Measurements from ENCODE around the gene PLAC1. TPM values are rescaled to one million over a fixed set of nuclear protein-coding genes. Genes with fewer than 3 reads are reported as not detected.

PLAC1 gene
- total RNA-seq, 2 experiments from 2014 or later: not detected

DNA sequence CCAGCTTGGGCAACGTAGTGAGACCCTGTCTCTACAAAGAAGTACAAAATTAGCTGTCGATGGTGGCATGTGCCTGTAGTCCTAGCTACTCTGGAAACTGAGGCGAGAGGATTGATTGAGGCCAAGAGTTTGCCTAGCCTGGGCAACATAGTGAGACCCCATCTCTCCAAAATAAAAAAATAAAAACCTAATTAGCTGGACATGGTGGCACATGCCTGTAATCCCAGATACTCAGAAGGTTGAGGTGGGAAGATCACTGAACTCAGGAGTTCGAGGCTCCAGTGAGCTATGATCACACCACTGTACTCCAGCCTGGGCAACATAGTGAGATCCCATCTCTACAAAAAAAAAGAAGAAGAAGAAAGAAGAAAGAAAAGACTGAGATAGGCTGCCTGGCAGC lies 17.4 kb downstream of the PLAC1 start:
- CTCF ChIA-PET: no interaction called here
- Mint-ChIP-seq H3K27ac (no peak overlapping the region), H3K9me3 (ENCODE audit: insufficient read depth) (no peaks in the 10 kb centered on the region), H3K27me3 (ENCODE audit: low read depth) (peaks cover 8% of the 10 kb centered on the region), H3K4me3 (no peak overlapping the region), H3K4me1 (ENCODE audit: low read depth) (no peaks in the 10 kb centered on the region), H3K36me3 (ENCODE audit: low read depth) (no peaks in the 10 kb centered on the region)
- ATAC-seq (no peak), DNase-seq (no peak)
- POLR2A ChIA-PET: no interaction called here

DNA sequence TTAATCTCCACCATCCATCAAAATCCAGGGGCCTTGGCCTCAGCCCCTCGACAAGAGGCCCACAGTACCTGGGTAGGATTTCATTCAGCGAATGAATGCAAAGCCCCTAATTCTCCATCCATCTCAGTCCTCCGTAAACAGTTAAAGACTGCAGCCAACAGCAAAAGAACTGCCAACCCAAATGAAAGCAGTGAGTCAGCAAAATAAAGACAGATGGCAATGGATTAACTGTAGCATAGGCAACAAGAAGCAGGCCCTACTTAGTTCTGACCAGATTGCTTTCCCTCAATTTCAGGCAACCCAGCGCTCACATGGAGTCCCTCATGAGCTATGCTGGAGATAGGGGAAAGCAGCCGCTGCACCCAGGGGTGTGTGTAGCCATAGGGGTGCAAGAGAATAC lies 21.4 kb downstream of the PLAC1 start:
- no peak for ATAC-seq
- ChIA-PET POLR2A (no interaction called here), CTCF (no interaction called here)

DNA sequence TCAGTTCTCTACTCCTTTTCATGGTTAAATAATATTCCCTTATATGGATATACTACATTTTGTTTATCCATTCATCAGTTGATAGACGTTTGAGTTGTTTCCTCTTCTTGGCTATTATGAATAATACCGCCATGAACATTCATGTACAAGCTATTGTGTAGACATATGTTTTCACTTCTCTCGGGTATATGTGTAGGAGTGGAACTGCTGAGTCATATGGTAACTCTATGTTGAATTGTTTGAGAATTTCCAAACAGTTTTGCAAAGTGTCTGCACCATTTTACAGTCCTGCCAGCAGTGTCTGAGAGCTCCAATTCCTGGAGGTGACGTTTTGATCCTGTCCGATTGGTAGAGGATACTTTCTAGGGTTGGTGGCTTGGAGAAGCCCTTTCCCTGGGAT lies 23.6 kb downstream of the PLAC1 start:
- Mint-ChIP-seq H3K4me3 (no peak overlapping the region), H3K36me3 (ENCODE audit: low read depth) (no peaks in the 10 kb centered on the region), H3K27me3 (ENCODE audit: low read depth) (peaks cover 3% of the 10 kb centered on the region), H3K27ac (no peak overlapping the region), H3K9me3 (ENCODE audit: insufficient read depth) (no peaks in the 10 kb centered on the region), H3K4me1 (ENCODE audit: low read depth) (no peaks in the 10 kb centered on the region)
- no peak for DNase-seq
- no peak for ATAC-seq
- ChIA-PET POLR2A (interaction anchor here (0.7 kb wide), 1 partner anchor 83 kb away, joined by 3 read pairs; no protein-coding TSS in a partner anchor), CTCF (no interaction called here)

More for the DNA sequence above, 21.4 kb downstream of the PLAC1 start:
- no peak overlapping the region for H3K27ac Mint-ChIP-seq
- no peaks in the 10 kb centered on the region for H3K4me1 Mint-ChIP-seq (ENCODE audit: low read depth)
- no peaks in the 10 kb centered on the region for H3K9me3 Mint-ChIP-seq (ENCODE audit: insufficient read depth)
- H3K36me3 Mint-ChIP-seq (ENCODE audit: low read depth): no peaks in the 10 kb centered on the region
- no peak overlapping the region for H3K4me3 Mint-ChIP-seq
- peaks cover 3% of the 10 kb centered on the region for H3K27me3 Mint-ChIP-seq (ENCODE audit: low read depth)
- DNase-seq: no peak

DNA sequence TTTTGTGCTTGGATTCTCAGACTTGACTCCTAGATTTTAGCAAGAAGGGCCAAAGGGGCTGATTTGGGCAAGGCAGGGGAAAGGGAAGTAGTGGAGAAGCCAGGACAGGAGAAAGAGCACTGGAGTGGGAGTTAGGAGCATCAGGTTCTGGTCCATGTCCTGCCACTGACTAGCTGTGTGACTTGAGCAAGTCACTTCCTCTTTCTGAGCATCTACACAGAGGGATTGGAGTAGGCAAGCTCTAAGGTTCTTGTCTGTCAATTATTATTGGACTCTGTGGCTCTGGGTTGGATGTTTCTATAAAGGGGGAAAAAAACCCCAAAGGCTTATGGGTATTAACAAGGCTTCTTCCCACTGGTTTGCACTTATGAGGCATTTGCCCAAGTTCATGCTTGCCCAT lies 24.4 kb downstream of the PLAC1 start:
- H3K4me3 Mint-ChIP-seq: no peak overlapping the region
- CTCF ChIA-PET: no interaction called here
- POLR2A ChIA-PET: interaction anchor here (0.7 kb wide), 1 partner anchor 84 kb away, joined by 3 read pairs; no protein-coding TSS in a partner anchor
- H3K27ac Mint-ChIP-seq: no peak overlapping the region
- no peaks in the 10 kb centered on the region for H3K9me3 Mint-ChIP-seq (ENCODE audit: insufficient read depth)
- peaks cover 1% of the 10 kb centered on the region for H3K27me3 Mint-ChIP-seq (ENCODE audit: low read depth)
- H3K36me3 Mint-ChIP-seq (ENCODE audit: low read depth): no peaks in the 10 kb centered on the region
- DNase-seq (no peak), ATAC-seq (no peak)
- H3K4me1 Mint-ChIP-seq (ENCODE audit: low read depth): no peaks in the 10 kb centered on the region

DNA sequence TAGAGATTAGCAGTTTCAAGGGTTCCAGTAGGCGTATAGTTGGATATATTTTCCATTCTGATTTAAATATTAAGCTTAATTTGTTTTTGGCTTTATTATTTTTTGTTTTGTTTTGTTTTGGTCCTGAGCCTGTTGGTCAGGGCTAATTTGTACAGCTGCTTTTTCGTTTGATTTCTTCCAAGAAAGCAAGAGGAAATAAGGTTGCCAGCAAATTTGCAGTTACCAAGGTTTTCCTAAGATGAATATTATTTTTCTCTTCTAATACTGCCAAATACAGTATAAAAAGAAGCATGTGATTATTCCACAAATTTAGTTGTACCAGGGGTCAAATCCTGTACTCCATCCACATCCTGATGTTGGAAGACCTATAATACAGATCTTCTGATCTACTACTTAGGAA lies 24.9 kb downstream of the PLAC1 start:
- ATAC-seq: no peak
- CTCF ChIA-PET: no interaction called here
- Mint-ChIP-seq H3K9me3 (ENCODE audit: insufficient read depth) (no peaks in the 10 kb centered on the region), H3K4me1 (ENCODE audit: low read depth) (no peaks in the 10 kb centered on the region), H3K36me3 (ENCODE audit: low read depth) (no peaks in the 10 kb centered on the region), H3K27ac (no peak overlapping the region), H3K27me3 (ENCODE audit: low read depth) (no peaks in the 10 kb centered on the region), H3K4me3 (no peak overlapping the region)
- POLR2A ChIA-PET: no interaction called here
- DNase-seq: no peak

DNA sequence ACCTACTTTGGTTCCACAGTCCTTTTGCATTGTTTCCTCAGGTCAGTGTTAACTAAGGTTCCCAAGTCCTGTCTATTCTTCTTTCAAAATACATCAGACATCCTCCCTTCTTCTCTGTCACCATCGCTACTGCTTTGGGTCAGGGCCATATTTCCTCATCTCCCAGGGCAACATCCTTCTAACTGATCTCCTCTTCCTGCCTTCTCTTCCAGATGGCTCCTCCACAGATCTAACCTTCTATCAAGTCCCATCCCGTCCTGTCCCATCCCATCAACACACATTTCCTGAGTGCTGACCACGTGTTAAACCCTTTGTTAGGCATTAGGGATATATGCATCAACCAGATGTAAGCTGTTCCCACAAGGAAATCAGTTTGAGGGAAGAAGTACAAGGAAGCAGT lies 25.9 kb downstream of the PLAC1 start:
- no peak for DNase-seq
- Mint-ChIP-seq H3K9me3 (ENCODE audit: insufficient read depth) (no peaks in the 10 kb centered on the region), H3K27me3 (ENCODE audit: low read depth) (peaks cover 2% of the 10 kb centered on the region), H3K4me3 (no peak overlapping the region), H3K4me1 (ENCODE audit: low read depth) (no peaks in the 10 kb centered on the region), H3K27ac (no peak overlapping the region), H3K36me3 (ENCODE audit: low read depth) (no peaks in the 10 kb centered on the region)
- ATAC-seq: no peak
- POLR2A ChIA-PET: no interaction called here
- CTCF ChIA-PET: no interaction called here

DNA sequence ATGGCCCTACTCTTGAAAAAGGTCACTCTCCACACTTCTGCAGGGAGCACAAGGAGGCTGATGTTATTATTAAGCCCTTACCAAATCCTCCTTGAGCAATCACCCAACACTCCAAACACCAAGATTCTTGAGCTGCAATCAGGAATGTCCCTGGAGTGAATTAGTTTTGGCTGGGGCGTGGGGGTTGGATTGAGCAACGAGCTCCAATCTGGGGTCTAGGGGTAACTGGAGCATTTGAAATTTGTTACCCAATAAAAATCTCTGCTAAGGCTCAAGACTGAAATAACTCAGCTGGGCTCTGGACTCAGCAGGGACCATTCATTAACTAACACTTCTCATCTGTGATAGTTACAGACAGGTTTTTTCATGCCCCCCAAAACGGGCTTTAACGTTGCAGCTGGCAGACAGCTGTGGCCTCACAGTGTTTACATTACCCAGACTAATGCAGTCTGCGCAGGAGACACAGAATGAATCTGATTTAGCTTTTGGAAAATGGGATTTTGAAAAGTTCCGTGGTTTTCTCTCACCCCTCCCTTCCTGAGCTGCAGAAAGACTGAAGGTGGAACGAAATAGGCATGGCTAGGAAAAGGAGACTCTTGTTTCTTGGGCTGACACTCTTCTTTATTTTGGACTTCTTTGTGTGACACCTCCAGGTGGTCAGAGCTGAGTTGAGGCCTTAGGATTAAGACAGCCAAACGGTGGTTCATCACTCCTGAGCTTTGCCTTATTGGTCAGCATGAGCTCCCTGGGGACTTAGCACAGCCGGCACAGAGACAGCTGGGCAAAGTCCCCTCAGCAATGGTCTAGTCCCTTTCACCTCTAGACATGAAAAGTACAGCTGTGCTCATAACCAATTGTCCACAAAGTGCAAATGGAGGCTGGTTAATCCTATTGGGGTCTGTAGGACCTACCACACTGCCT lies 26.6 kb downstream of the PLAC1 start:
- H3K27me3 Mint-ChIP-seq (ENCODE audit: low read depth): peaks cover 2% of the 10 kb centered on the region
- no peaks in the 10 kb centered on the region for H3K4me1 Mint-ChIP-seq (ENCODE audit: low read depth)
- POLR2A ChIA-PET: no interaction called here
- DNase-seq (no peak), ATAC-seq (no peak)
- CTCF ChIA-PET: no interaction called here
- H3K27ac Mint-ChIP-seq: no peak overlapping the region
- no peaks in the 10 kb centered on the region for H3K36me3 Mint-ChIP-seq (ENCODE audit: low read depth)
- no peak overlapping the region for H3K4me3 Mint-ChIP-seq
- H3K9me3 Mint-ChIP-seq (ENCODE audit: insufficient read depth): no peaks in the 10 kb centered on the region

DNA sequence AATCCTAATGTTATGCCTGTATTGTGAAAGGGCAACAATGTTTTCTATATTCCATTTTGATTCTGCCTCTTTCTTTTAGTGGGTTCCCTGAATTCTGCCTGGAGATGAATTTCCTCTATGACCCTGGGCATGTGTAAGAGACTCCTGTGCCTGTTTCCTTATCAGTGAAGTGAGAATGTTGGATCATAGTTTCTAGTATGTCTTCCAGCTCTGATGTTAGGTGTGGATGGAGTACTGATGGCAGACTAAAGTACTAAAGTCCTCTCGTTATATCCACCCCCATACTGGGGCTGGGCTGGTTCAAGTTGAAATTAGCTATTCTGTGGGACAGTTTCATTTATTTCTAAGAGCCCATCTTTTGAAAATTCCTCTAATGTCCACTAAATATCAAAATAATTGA lies 29.6 kb downstream of the PLAC1 start:
- POLR2A ChIA-PET: no interaction called here
- CTCF ChIA-PET: no interaction called here
- H3K27ac Mint-ChIP-seq: no peak overlapping the region

DNA sequence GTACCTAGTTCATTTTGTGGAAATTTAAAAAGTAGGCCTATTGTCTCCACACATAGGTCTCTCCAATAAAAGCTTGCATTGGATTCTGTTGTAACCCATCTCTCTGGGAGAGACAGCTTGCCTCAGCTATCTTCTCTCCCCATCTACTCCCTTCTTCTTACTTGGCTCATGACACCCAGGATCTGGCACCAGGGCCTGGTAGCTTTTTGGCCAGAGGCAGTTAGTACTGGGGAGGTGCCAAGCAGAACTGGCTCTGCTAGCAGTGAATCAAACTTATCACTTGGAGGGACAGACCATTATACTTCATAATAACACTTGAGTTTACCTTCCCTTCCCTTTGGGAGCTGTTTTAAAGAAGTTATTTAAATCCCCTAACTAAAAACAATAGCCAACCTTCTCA lies 31.8 kb downstream of the PLAC1 start:
- ATAC-seq (no peak), DNase-seq (no peak)
- peaks cover 12% of the 10 kb centered on the region for H3K4me1 Mint-ChIP-seq (ENCODE audit: low read depth)
- no peak overlapping the region for H3K4me3 Mint-ChIP-seq
- H3K27ac Mint-ChIP-seq: no peak overlapping the region
- ChIA-PET POLR2A (no interaction called here), CTCF (no interaction called here)
- peaks cover 2% of the 10 kb centered on the region for H3K27me3 Mint-ChIP-seq (ENCODE audit: low read depth)
- no peaks in the 10 kb centered on the region for H3K36me3 Mint-ChIP-seq (ENCODE audit: low read depth)
- no peaks in the 10 kb centered on the region for H3K9me3 Mint-ChIP-seq (ENCODE audit: insufficient read depth)

More for the DNA sequence above, 29.6 kb downstream of the PLAC1 start:
- no peaks in the 10 kb centered on the region for H3K36me3 Mint-ChIP-seq (ENCODE audit: low read depth)
- no peak for ATAC-seq
- H3K9me3 Mint-ChIP-seq (ENCODE audit: insufficient read depth): no peaks in the 10 kb centered on the region
- peaks cover 2% of the 10 kb centered on the region for H3K27me3 Mint-ChIP-seq (ENCODE audit: low read depth)
- DNase-seq: no peak
- H3K4me1 Mint-ChIP-seq (ENCODE audit: low read depth): no peaks in the 10 kb centered on the region
- H3K4me3 Mint-ChIP-seq: no peak overlapping the region

DNA sequence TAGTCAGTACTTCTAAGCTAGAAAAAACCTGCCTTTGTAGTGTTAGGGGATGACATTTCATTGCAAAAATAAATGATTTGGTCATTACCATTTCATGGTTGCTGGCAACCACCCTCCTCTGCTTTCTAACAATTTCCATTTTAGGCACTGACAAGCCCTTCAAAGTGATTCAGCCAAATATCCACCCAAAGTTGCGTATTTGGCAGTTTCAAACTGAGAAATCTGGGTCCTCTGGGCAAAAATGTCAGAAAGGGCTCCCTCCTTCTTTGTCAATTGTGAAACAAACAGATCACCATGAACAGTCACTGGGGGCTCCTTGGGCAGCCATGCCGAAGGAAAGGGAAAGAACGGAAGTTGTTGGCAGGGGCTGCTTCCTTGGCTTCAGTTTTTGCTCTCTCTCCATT lies 33.0 kb downstream of the PLAC1 start:
- H3K36me3 Mint-ChIP-seq (ENCODE audit: low read depth): no peaks in the 10 kb centered on the region
- H3K27ac Mint-ChIP-seq: no peak overlapping the region
- H3K4me3 Mint-ChIP-seq: no peak overlapping the region
- ChIA-PET CTCF (no interaction called here), POLR2A (no interaction called here)
- H3K9me3 Mint-ChIP-seq (ENCODE audit: insufficient read depth): no peaks in the 10 kb centered on the region
- H3K27me3 Mint-ChIP-seq (ENCODE audit: low read depth): peaks cover 2% of the 10 kb centered on the region
- no peak for ATAC-seq
- H3K4me1 Mint-ChIP-seq (ENCODE audit: low read depth): peaks cover 12% of the 10 kb centered on the region
- DNase-seq: no peak

DNA sequence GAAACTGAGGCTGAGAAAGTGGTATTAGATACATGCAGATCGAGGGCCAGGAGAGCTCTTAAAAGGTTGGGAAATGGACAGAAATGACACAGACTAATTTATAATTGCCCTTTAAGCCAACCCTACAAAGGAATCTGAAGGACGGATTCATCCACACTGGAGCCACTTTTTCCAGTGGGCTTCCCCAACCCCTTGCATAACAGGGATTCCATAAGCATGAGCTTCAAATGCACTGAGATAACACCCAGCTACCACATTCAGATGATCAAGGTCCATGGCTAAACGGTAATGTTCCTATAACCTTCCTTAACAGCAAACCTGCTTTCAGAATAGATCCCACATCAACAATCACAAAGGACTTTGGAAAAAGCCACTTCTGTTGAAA lies 34.2 kb downstream of the PLAC1 start:
- ChIA-PET CTCF (no interaction called here), POLR2A (no interaction called here)
- Mint-ChIP-seq H3K4me3 (no peak overlapping the region), H3K27ac (no peak overlapping the region), H3K4me1 (ENCODE audit: low read depth) (peaks cover 12% of the 10 kb centered on the region), H3K36me3 (ENCODE audit: low read depth) (no peaks in the 10 kb centered on the region), H3K27me3 (ENCODE audit: low read depth) (peaks cover 2% of the 10 kb centered on the region), H3K9me3 (ENCODE audit: insufficient read depth) (no peaks in the 10 kb centered on the region)
- ATAC-seq (no peak), DNase-seq (no peak)

DNA sequence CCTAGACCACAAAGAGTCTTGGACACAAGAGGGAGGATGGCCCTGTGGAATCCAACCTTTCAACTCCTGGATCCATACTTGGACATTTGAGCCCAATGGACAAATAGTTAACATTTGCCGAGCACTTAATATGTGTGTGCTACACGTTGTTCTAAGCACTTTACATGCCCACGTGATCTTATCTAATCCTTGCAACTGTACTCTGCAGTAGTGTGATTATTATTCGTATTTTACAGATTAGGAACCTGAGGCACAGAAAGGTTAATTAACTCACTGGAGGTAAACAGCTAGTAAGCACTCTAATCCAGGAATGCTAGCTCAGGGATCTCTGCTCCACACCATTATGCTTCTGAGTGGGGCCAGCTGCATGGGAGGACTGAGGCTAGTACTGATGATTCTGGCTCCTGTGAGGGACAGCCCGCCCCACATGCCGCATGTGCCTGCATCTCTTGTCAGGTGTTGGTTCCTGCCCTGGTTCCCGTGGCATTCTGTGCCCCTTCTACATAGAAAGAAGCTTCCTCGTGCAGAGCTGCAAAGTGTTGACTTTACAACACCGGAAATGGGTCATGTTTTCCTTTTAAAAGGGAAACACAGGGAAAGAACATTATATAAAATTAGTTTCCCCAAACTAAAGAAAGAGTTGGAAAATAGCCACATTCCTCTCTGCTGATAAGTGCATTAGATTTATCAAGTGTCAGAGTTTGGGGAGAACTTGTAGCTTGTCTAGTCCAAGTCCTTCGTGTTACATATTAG lies 34.8 kb downstream of the PLAC1 start:
- ChIA-PET POLR2A (no interaction called here), CTCF (no interaction called here)
- DNase-seq (no peak), ATAC-seq (no peak)
- Mint-ChIP-seq H3K4me3 (no peak overlapping the region), H3K27ac (no peak overlapping the region), H3K27me3 (ENCODE audit: low read depth) (peaks cover 2% of the 10 kb centered on the region), H3K9me3 (ENCODE audit: insufficient read depth) (no peaks in the 10 kb centered on the region), H3K36me3 (ENCODE audit: low read depth) (no peaks in the 10 kb centered on the region), H3K4me1 (ENCODE audit: low read depth) (peaks cover 12% of the 10 kb centered on the region)
